Measurements from ENCODE around the gene GLIS1. TPM values are rescaled to one million over a fixed set of nuclear protein-coding genes. Genes with fewer than 3 reads are reported as not detected.

Gene GLIS1
- total RNA-seq, 1 experiment from 2014 or later, result 0.39 TPM

DNA sequence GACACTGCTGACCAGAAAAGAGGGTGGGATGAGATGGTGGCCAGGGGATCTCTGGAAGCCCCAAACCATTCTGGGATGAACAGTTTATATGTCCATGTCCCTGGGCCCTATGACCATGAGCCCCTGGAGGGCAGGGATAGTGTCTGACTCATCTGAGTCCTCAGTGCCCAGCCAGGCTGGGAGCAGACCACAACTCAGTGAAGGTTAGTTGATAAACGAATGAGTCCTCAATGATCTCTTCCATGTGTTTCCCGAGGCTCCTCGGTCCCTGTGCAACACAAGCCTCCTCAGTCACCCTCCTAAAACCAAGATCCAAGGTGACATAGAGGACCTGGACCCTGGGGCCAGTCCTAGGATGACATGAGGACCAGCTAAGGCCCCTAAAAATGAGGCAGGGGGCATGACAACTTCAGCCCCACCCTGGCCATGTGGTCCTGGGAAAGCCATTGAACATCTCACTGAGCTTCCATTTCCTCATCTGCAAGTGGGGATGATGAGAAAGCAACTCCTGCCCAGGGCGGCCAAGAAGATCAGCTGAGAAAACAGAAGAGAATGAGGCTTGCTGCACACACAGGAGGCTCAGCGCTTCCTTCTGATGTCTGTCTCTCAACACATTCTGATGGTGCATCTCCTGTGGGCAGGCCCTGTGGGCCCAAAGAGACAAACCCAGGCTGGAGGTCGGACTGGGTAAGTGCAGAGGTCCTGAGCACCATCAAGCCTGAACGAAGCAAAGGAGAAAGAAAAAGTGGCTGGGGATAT, 86.3 kb downstream of the GLIS1 start:
- H3K27me3 ChIP-seq (ENCODE audit: insufficient read depth, low read length), result peaks cover 28% of the 10 kb centered on the region; the same call in 1 of the 2 replicates
- no peaks in the 10 kb centered on the region for H3K79me2 ChIP-seq (ENCODE audit: insufficient read depth, low read length)

More for the DNA sequence above, 86.3 kb downstream of the GLIS1 start:
- ATAC-seq, result no peak
- Histone ChIP-seq H3K4me1 (ENCODE audit: control insufficient read depth in 1 of 2, insufficient read depth in 2 of 2, low read length in 2 of 2) (no peaks in the 10 kb centered on the region), H2AFZ (ENCODE audit: low read depth, low read length, poor library complexity, severe bottlenecking) (no peak overlapping the region), H3K27ac (ENCODE audit: low read depth, low read length) (no peak overlapping the region), H4K20me1 (ENCODE audit: insufficient read depth) (no peaks in the 10 kb centered on the region), H3K9ac (ENCODE audit: low read length) (no peak overlapping the region), H3K36me3 (ENCODE audit: control insufficient read depth in 1 of 2, insufficient read depth in 2 of 2, low read length in 2 of 2) (no peaks in the 10 kb centered on the region), H3K4me2 (ENCODE audit: low read length) (no peak overlapping the region), H3K9me2 (ENCODE audit: insufficient read depth) (no peaks in the 10 kb centered on the region), H3K9me3 (ENCODE audit: control insufficient read depth in 1 of 2, insufficient read depth in 1 of 2, low read depth in 1 of 2, low read length in 2 of 2) (no peaks in the 10 kb centered on the region), H3K4me3 (replicated peaks in 1 of 2; ENCODE audit: low read depth in 1 of 2, low read length in 2 of 2) (no peak overlapping the region)
- ChIA-PET RAD21 (ENCODE audit: low non-redundant PET in 1 of 2, low total read pairs in 2 of 2, uncharacterized antibody in 2 of 2, unreplicated experiment in 2 of 2) (no interaction called here), CTCF (no interaction called here), POLR2A (no interaction called here)
- DNase-seq (ENCODE audit: low read depth, low spot score), result no peak
- TF ChIP-seq EZH2phosphoT487 (IDR thresholded peaks at IDR 0.05; ENCODE audit: borderline replicate concordance), result no peak
- TF ChIP-seq, protein P1, sequence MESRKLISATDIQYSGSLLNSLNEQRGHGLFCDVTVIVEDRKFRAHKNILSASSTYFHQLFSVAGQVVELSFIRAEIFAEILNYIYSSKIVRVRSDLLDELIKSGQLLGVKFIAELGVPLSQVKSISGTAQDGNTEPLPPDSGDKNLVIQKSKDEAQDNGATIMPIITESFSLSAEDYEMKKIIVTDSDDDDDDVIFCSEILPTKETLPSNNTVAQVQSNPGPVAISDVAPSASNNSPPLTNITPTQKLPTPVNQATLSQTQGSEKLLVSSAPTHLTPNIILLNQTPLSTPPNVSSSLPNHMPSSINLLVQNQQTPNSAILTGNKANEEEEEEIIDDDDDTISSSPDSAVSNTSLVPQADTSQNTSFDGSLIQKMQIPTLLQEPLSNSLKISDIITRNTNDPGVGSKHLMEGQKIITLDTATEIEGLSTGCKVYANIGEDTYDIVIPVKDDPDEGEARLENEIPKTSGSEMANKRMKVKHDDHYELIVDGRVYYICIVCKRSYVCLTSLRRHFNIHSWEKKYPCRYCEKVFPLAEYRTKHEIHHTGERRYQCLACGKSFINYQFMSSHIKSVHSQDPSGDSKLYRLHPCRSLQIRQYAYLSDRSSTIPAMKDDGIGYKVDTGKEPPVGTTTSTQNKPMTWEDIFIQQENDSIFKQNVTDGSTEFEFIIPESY (IDR thresholded peaks at IDR 0.05; ENCODE audit: extremely low read depth, insufficient replicate concordance, low read length), result no peak
- no peak for TF ChIP-seq TCF7L2 (IDR thresholded peaks at IDR 0.05; ENCODE audit: borderline replicate concordance, extremely low read depth, insufficient read depth, insufficient read length)
- no peak for TF ChIP-seq ELF1 (IDR thresholded peaks at IDR 0.05; ENCODE audit: borderline replicate concordance, low read depth)
- no peak for TF ChIP-seq POLR2AphosphoS5 (IDR thresholded peaks at IDR 0.05; ENCODE audit: low read depth, low read length)
- TF ChIP-seq, protein P2, sequence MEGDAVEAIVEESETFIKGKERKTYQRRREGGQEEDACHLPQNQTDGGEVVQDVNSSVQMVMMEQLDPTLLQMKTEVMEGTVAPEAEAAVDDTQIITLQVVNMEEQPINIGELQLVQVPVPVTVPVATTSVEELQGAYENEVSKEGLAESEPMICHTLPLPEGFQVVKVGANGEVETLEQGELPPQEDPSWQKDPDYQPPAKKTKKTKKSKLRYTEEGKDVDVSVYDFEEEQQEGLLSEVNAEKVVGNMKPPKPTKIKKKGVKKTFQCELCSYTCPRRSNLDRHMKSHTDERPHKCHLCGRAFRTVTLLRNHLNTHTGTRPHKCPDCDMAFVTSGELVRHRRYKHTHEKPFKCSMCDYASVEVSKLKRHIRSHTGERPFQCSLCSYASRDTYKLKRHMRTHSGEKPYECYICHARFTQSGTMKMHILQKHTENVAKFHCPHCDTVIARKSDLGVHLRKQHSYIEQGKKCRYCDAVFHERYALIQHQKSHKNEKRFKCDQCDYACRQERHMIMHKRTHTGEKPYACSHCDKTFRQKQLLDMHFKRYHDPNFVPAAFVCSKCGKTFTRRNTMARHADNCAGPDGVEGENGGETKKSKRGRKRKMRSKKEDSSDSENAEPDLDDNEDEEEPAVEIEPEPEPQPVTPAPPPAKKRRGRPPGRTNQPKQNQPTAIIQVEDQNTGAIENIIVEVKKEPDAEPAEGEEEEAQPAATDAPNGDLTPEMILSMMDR (IDR thresholded peaks at IDR 0.05 in 2 of 3, conservative IDR thresholded peaks at IDR 0.05 in 1 of 3; ENCODE audit: borderline replicate concordance in 1 of 3, insufficient read depth in 1 of 3, low read depth in 2 of 3, low read length in 2 of 3), result no peak
- TF ChIP-seq YY1 (IDR thresholded peaks at IDR 0.05; ENCODE audit: extremely low read depth, insufficient replicate concordance, low read depth, low read length), result no peak
- no peak for TF ChIP-seq SIN3A (IDR thresholded peaks at IDR 0.05; ENCODE audit: low read depth)
- no peak for TF ChIP-seq SP1 (IDR thresholded peaks at IDR 0.05; ENCODE audit: low read depth)
- TF ChIP-seq CEBPB (IDR thresholded peaks at IDR 0.05; ENCODE audit: low read depth), result no peak
- TF ChIP-seq SRF (IDR thresholded peaks at IDR 0.05; ENCODE audit: low read depth), result no peak
- TF ChIP-seq ZNF274 (IDR thresholded peaks at IDR 0.05; ENCODE audit: low read depth, low read length), result no peak
- intact Hi-C loops (cut with micrococcal nuclease), result no loop called here
- BruUV-seq (replicated peaks), result no TSS peak
